ENCODE results near the gene ITGA11.
"Not testable (repeated sequence)": the region's sequence is repeated elsewhere in the genome, so short reads cannot be mapped to it uniquely, and the experiment has no call there.

ITGA11 gene

GRCh38 chr15:68423359-68424296 is 8.3 kb downstream of the ITGA11 start:
- DNase-seq: no peak

- DNase-seq: not testable (repeated sequence)
Observed at GRCh38 chr15:68422403-68423145, 9.4 kb downstream of the ITGA11 start.

- DNase-seq: no peak
Observed at GRCh38 chr15:68421798-68422402, 10.1 kb downstream of the ITGA11 start.

GRCh38 chr15:68421115-68421551 is 10.8 kb downstream of the ITGA11 start:
- DNase-seq: no peak

DNA sequence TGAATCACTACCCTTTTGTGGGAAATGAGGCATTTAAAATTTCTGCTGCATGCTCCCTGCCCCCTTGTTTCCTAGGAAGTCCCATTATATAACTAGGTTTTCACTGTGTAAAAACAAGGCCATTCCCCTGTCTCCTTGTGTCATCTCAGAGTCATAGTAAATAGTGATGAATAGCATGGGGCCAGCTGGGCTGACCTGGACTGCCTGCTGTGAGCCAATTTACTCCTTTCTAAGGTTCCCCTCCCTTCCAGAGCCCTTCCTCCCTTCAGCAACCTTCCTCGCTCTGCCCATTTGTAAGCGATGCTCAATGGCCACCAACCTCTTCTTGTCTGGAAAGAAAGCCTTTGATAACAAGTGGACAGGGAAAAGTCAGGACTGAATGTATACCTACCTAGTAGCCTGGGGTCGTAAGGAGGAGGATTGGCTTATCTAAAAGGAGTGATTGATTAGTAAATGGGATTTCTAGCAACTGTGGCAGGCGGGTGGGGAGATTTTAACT is 11.7 kb downstream of the ITGA11 start:
- DNase-seq: no peak

GRCh38 chr15:68419301-68420175 is 12.4 kb downstream of the ITGA11 start:
- DNase-seq: no peak

DNA sequence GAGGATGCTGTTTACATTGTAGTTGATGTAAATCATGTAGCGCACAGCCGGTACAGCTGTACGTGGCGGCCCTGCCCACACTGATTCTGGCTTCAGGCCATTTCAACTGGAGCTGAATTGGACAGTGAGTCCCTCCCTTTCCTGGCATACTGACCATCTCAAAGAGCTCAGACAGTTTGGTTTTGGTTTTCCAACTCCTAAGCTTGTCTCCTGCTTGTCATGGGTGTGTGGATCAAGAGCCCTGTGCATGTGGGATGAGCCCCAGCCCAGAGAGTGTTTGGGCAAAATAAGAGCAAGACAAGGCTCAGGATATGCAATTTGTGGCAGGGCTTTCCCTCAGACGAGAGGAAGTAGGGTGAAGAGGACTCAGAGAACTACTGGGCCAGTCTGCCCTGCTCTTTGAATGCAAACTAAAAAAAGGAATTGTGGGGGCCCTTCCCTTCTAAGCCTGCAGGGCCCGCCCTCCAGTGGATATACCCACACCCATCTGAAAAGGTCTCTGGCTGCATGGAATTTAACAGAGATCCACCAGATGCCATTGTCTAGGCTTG is 13.3 kb downstream of the ITGA11 start:
- DNase-seq: no peak

- no peak for DNase-seq
Observed at GRCh38 chr15:68417897-68418296, 14.1 kb downstream of the ITGA11 start.

DNA sequence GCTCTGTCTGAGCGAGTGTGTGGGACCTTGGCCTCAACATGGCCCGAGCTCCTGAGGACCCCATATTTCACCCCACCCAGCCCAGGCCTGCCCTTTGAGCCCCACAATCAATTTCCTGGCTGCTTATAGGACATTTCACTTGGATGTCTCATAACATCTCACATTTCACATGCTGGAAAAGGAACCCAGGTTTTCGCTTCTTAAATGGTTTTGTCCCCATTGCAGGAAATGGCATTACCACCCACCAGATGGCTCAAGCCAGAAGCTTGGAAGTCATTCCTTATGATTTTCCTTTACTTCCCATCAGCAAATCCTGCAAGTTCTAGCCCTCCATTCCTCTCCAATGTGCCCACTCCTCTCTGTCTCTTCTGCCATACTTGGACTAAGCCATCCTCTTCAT is 14.9 kb downstream of the ITGA11 start:
- no peak for DNase-seq

DNA sequence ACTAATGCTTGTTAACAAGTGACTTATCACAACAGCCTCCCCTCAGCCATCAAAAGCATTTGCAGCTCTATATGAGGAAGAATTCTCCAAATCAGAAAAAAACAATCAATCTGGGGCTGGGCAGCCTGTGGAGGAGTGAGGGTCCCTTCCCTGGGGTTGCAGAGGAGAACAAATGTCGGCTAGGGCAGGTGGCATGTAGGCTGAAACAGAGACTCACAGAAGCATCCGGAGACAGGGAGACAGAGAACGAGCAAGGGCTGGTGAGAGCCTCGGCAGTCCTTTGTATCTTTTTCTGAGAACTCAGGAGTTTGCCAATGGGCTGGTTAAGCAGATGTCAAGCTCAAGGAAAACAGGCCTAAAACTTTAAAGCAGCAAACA is 15.8 kb downstream of the ITGA11 start:
- no peak for DNase-seq

GRCh38 chr15:68415501-68416157 is 16.3 kb downstream of the ITGA11 start:
- no peak for DNase-seq

GRCh38 chr15:68415061-68415460 is 16.9 kb downstream of the ITGA11 start:
- no peak for DNase-seq

DNA sequence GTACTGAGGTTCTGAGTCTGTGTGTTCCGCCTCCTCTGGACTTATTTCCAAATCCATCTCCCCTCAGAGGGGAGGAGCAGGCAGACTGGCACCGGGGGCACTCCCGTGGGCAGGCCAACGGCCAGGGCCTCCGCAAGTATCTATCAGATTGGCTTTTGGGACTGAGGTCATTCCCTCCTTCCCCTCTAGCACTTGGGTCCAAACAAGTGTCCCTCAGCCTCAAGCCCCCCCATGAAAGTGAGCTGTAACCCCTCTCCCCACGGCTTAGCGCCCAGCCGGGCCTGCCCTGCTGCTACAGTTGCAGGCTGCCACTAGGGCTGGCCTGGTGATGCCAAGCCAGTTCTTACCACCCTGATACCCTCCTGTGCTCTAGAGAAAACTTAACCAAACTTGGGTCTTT is 17.4 kb downstream of the ITGA11 start:
- no peak for DNase-seq

DNA sequence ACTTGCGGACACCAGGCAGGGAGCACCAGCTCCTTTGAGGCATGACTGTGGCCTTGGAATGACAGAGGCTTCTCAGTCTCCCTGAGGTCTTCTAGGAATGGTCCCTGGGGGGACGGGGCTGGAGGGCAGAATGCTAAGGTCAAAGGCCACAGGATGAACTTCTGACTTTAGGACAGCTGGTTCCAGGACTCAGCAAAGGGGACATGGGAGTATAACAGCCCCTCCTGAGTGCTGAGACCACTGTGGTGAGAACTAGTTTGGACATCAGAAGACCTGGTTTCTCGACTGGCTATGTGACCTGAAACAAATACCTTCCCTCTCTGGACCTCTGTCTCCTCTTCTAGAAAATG is 17.8 kb downstream of the ITGA11 start:
- DNase-seq: no peak

GRCh38 chr15:68413363-68414205 is 18.4 kb downstream of the ITGA11 start:
- DNase-seq: no peak

GRCh38 chr15:68412218-68412617 is 19.7 kb downstream of the ITGA11 start:
- no peak for DNase-seq

DNA sequence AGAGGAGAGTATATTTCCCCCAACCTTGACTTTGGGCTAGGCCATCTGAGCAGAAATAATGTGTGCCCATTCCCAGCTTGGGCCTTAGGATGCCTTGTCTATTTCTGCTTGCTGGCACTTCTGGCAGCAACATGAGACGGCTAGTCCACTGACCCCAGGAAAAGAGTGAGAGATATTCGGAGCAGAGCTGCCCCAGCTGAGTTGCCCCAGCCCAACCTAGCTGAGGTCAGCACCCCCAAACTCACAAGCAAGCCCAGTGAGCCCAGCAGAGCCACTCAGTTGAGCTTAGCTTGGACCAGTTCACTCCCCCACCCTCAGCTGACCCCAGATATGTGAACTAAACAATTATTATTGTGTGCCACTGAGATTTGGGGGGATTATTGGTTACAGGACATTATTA is 20.2 kb downstream of the ITGA11 start:
- no peak for DNase-seq

GRCh38 chr15:68411343-68411675 is 20.7 kb downstream of the ITGA11 start:
- DNase-seq: no peak

DNA sequence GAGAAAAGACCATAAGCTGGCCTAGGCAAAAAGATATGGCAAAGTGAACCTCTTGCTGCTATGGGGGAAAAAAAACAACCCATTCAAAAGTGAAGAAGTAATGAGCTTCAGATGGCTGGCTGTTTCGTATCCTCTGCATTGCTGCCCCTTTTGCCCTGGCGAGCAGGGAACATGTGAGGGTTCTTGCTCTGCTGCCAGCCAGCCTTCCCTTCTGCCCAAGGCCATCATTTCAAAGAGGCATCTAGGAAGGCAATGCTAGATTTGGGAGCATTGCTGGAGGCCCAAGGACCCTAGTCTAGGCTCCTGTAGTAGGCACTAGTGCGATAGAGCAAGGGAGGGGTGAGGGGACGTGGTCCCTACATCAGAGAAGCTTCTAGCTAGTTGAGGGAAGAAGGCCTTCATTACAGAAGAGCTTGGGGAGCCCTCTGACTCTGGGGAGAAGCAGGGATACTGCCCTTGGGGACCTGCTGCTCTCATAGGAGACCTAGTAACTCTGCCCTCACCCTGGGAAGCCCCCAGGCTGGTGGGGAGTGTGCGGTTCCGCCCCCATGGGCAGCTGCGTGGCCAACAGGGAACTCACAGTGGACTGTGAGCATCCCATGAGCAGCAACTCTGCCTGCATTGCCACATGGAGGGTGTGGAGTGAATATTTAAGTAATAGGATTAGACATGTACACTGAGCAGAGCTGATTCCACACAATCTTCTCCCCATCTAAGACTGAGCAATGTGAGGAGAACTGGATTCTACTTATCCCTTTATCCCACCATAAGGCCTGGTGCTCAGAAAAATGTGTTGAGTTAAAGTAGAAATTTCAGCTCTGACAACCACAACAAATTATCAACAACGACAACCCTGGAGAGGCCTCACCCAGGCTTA is 21.3 kb downstream of the ITGA11 start:
- no peak for DNase-seq

Measured in activated naive CD4-positive, alpha-beta T cell (primary cell).